VCaP (cell line): Measurements from ENCODE around the gene SORL1.

Source experiments
- H3K27ac ChIP-seq: fragments of 450-650 bp; 2 replicates; pipeline ENCODE4 v1.5.1; 2017
- CTCF ChIP-seq: fragments of 450-650 bp; conservative IDR thresholded peaks from 2 replicates; pipeline ENCODE4 v1.5.1; 2017; ENCODE audit warnings: mild to moderate bottlenecking, moderate library complexity

SORL1 gene

DNA sequence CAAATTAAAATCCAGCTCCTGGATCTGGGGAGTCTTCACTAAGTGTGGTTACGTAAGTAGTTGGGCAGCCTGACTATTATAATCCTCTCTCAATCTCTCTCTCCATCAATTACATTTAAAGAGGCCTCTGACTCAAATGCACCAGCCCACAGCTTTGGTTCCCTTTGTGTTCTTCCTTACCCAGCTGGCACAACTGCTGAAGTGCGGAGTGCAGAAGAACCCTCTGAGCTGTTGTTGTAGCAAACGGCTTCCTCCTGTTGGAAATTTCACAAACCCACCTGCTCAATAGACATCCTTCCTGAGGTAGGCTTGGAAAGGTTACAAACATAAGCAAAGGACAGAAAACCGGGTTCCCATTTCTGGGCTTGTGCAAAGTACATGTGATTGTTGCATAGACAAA is 17.0 kb upstream of the SORL1 start:
- TF ChIP-seq CTCF: no peak
- no peak overlapping the region for H3K27ac ChIP-seq

DNA sequence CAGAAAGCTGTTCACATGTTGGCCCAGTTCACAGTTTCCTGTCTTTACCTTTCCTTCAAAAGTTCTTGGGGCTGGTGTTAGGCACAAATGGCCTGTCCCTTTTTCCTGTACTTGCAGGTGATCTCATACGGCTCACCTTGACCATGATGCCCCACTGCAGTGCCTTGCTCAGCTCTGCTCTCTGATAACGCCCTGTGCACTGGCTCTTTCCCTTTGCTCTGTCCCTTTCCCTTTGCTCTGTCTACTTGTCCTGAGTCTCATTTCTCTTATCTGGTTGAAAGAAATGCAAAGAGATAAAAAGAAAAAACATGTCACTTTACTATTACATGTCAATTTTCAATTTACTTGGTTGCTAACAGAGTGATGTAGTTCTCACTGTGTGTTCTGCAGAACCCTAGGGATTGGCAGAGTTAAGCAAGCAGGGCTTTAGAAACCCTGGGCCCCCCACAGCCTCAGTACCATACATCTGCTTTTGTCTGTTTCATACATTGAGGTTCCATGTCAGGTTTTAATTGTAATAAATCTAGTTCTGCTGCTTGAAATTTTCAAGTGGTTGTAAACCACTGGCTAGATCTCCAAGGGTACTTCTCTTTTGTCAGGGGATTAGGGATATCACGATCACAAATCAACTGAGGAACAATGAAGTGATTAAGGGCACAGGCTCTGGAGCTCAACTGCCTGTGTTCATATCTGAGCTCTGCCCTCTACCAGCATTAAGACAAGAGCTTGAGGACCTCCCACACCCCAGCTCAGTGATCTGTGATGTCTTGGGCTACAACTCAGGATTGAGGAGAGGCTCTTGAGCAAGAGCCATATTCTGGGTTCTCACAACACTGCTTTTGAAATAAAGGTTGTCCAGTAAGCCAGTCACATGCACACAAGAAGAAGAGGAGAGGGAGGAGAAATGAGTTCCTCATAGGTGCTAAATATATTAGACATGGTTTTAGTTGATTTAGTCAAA is 16.3 kb upstream of the SORL1 start:
- TF ChIP-seq CTCF: no peak
- H3K27ac ChIP-seq: no peak overlapping the region

DNA sequence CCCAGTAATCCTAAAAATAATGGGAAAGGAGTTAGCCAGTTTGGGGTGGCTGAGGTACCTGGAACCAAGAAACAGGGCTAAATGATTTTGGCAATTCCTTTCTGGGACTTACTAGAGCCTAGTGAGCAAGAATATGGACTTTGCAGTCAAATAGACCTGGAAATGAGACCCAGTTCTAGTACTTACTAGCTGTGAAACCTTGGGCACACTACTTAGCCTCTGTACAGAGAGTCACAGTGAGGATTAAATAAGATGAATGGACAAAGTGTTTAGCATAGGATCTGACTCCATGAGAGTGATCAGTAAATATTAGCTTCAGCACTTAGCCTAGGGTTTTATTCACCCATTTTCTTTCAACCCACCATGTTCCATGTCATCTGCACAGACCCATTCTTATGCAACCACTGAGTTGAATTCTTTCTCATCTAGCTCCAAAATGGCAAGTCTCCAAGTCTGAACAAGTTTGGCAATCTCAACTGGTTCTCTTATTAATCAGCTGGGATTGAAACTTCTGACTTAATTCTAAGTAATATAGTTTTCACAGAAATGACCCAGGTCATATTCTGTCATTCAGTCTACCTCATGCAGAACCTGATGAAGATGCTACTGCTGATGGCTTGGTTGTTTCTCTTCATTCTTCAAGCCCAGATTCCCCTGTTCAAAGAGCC is 15.0 kb upstream of the SORL1 start:
- no peak overlapping the region for H3K27ac ChIP-seq
- no peak for TF ChIP-seq CTCF

- no peak for TF ChIP-seq CTCF
- no peak overlapping the region for H3K27ac ChIP-seq
Observed at GRCh38 chr11:121437686-121438078, 14.4 kb upstream of the SORL1 start.

DNA sequence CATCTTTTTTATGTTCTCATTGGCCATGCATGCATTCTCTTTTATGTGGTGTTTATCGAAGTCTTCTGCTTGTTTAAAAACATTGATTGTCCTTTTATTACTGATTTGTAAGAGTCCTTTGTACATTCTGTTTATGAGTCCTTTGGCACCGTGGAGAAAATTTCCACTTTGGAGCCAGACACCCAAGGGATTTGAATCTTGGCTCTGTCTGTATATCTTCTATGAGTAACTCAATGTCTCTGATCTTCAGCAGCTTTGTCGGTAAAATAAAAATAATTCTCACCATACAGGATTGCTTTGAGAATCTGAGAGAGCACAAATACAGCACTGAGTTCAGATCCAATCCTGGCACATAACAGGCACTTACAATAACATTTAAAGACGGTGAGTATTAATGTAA is 12.8 kb upstream of the SORL1 start:
- no peak overlapping the region for H3K27ac ChIP-seq

DNA sequence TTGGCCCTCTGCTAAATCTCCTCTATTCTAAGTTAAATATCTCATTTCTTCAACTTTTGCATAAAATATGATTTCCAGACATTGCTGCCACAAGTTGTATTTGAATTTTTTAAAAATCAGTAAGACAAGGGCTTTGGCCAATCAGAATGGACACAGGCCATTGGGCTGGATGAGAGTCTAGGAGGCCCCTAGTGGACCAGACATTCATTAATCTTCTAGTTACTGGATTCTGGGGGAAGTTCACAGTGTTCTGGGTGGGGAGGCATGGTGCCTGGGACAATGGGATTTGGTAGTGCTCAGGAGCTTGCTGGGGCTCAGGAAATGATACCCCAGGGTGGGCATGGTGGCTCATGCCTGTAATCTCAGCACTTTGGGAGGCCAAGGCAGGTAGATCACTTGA is 12.4 kb upstream of the SORL1 start:
- TF ChIP-seq CTCF: no peak
- no peak overlapping the region for H3K27ac ChIP-seq

More for the DNA sequence above, 12.8 kb upstream of the SORL1 start:
- TF ChIP-seq CTCF: no peak

DNA sequence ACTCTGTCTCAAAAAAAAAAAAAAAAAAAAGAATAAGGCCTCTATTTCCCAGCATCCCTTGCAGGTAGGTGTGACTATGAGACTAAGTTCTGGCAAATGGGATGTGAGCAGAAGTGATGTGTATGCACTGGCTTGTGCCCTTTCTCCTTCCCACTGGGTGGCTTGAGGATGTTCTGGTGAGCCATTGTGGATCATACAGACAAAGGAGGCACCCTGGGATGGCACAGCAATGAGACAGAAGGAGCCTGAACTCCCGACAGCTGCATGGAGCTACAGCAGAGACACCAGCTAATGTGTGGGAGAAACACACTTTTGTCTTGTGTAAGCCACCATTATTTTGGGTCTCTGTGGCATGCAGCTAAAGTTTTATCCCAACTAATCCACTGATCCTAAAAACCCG is 10.6 kb upstream of the SORL1 start:
- no peak for TF ChIP-seq CTCF
- no peak overlapping the region for H3K27ac ChIP-seq
